CD8-positive, alpha-beta memory T cell (primary cell): ENCODE measurements around the gene PEX6. TPM values are rescaled to one million over a fixed set of nuclear protein-coding genes. Genes with fewer than 3 reads are reported as not detected.

ENCODE experiments used
- CTCF ChIA-PET: fragments of 350-600 bp; sonication (Branson Sonifier 250); formaldehyde crosslinking; loops from one replicate; lab custom pipeline; 2021; ENCODE audit warnings: antibody characterized with exemption; lab: Charles Lee
- POLR2A ChIA-PET: fragments of 350-600 bp; sonication (Branson Sonifier 250); formaldehyde crosslinking; loops from one replicate; lab custom pipeline; 2021; ENCODE audit warnings: antibody characterized with exemption; lab: Charles Lee
- DNase-seq, 5 donors: peaks; one replicate each; pipeline versions ENCODE4 v3.0.0 to v3.0.0-alpha.2; 2020 to 2022; ENCODE audit warnings: mixed read lengths in 1 of 5
- H3K27ac ChIP-seq: one replicate; pipeline ENCODE4 v1.7.0; 2013; ENCODE audit warnings: low read depth, mild to moderate bottlenecking, low read length, moderate library complexity
- H3K27me3 ChIP-seq: 2 replicates; pipeline ENCODE4 v1.7.0; 2013; ENCODE audit warnings: low read length, mild to moderate bottlenecking; ENCODE audit not compliant: insufficient read depth, poor library complexity, severe bottlenecking
- H3K36me3 ChIP-seq: 2 replicates; pipeline ENCODE4 v1.7.0; 2013; ENCODE audit warnings: mild to moderate bottlenecking, low read length, moderate library complexity; ENCODE audit not compliant: insufficient read depth
- H3K4me1 ChIP-seq: 2 replicates; pipeline ENCODE4 v1.7.0; 2013; ENCODE audit warnings: mild to moderate bottlenecking, low read length, moderate library complexity; ENCODE audit not compliant: insufficient read depth
- H3K4me3 ChIP-seq: 2 replicates; pipeline ENCODE4 v1.7.0; 2013; ENCODE audit warnings: mild to moderate bottlenecking, low read length
- H3K9me3 ChIP-seq: 2 replicates; pipeline ENCODE4 v1.7.0; 2013; ENCODE audit warnings: mild to moderate bottlenecking, low read length
- H3K27ac Mint-ChIP-seq, 8 donors: one replicate each; pipeline ENCODE4 v1.8.0; 2020 to 2021; ENCODE audit warnings: mixed read lengths in 8 of 8, mild to moderate bottlenecking in 6 of 8, inconsistent platforms in 3 of 8, moderate library complexity in 3 of 8
- H3K27me3 Mint-ChIP-seq, 2 donors: one replicate each; pipeline ENCODE4 v1.8.0; 2020 to 2021; ENCODE audit warnings: mixed read lengths in 2 of 2, mild to moderate bottlenecking in 1 of 2, moderate library complexity in 1 of 2
- H3K36me3 Mint-ChIP-seq, 3 donors: one replicate each; pipeline ENCODE4 v1.8.0; 2020 to 2021; ENCODE audit warnings: mixed read lengths in 3 of 3, inconsistent platforms in 1 of 3, mild to moderate bottlenecking in 1 of 3
- H3K4me1 Mint-ChIP-seq, 3 donors: one replicate each; pipeline ENCODE4 v1.8.0; 2020 to 2021; ENCODE audit warnings: mixed read lengths in 3 of 3, inconsistent platforms in 1 of 3, mild to moderate bottlenecking in 1 of 3
- H3K4me3 Mint-ChIP-seq, 7 donors: one replicate each; pipeline ENCODE4 v1.8.0; 2020 to 2021; ENCODE audit warnings: mixed read lengths in 7 of 7, mild to moderate bottlenecking in 6 of 7, moderate library complexity in 4 of 7, inconsistent platforms in 2 of 7
- H3K9me3 Mint-ChIP-seq, 5 donors: one replicate each; pipeline ENCODE4 v1.8.0; 2020 to 2022; ENCODE audit warnings: mixed read lengths in 5 of 5, mild to moderate bottlenecking in 3 of 5, moderate library complexity in 2 of 5, inconsistent platforms in 1 of 5
- polyA plus RNA-seq: library from polyadenylated mRNA; unstranded; fragments of 300-500 nt; fragmentation: Illumina TruSeq; gene quantifications from one replicate; pipeline ENCODE4 v1.2.3, GENCODE V29; 2021
- total RNA-seq, 2 experiments: library from RNA; stranded (reverse); gene quantifications; one replicate each; pipeline ENCODE4 v1.2.3, GENCODE V29; 2021

PEX6 gene
- total and polyA plus RNA-seq, 3 experiments from 2014 or later: 14.6 to 20.6 (median 19.2) TPM

- H3K36me3 ChIP-seq: peaks cover 3% of the 10 kb centered on the region
- no peaks in the 10 kb centered on the region for H3K9me3 ChIP-seq
- POLR2A ChIA-PET: no interaction called here
- H3K4me3 ChIP-seq: no peak overlapping the region
- peaks cover 0 to 23% (median 2%) of the 10 kb centered on the region in 3 donors for H3K36me3 Mint-ChIP-seq
- CTCF ChIA-PET: interaction anchor here (1.2 to 1.9 kb wide), 2 partner anchors 17 to 147 kb away, joined by 3 to 5 read pairs; partner anchors contain the start of gene PEX6
- peaks cover 10 to 22% (median 12%) of the 10 kb centered on the region in 3 donors for H3K4me1 Mint-ChIP-seq
- no peaks in the 10 kb centered on the region for H3K27me3 ChIP-seq
- H3K27ac ChIP-seq: no peak overlapping the region
- no peaks in the 10 kb centered on the region for H3K27me3 Mint-ChIP-seq
- no peaks in the 10 kb centered on the region for H3K9me3 Mint-ChIP-seq
- H3K4me3 Mint-ChIP-seq: no peak overlapping the region
- peak overlapping the region in 4 of 8 donors; percentile 1 to 45 (median 38) for H3K27ac Mint-ChIP-seq
- no peaks in the 10 kb centered on the region for H3K4me1 ChIP-seq
- no peak for DNase-seq
These were observed 17.5 kb upstream of the PEX6 start for GRCh38 chr6:42996513-42996912.

GRCh38 chr6:42993445-42993844, 14.5 kb upstream of the PEX6 start:
- DNase-seq: no peak
- Histone ChIP-seq H3K4me3 (no peak overlapping the region), H3K27me3 (no peaks in the 10 kb centered on the region), H3K9me3 (no peaks in the 10 kb centered on the region), H3K4me1 (no peaks in the 10 kb centered on the region), H3K36me3 (peaks cover 10% of the 10 kb centered on the region), H3K27ac (no peak overlapping the region)
- H3K4me1 Mint-ChIP-seq: peaks cover 19 to 42% (median 19%) of the 10 kb centered on the region in 3 donors
- H3K36me3 Mint-ChIP-seq: peaks cover 0 to 45% (median 2%) of the 10 kb centered on the region in 3 donors
- H3K27ac Mint-ChIP-seq: peak overlapping the region in 3 of 8 donors; percentile 2 to 71 (median 56)
- ChIA-PET POLR2A (no interaction called here), CTCF (no interaction called here)
- no peaks in the 10 kb centered on the region for H3K9me3 Mint-ChIP-seq
- no peak overlapping the region for H3K4me3 Mint-ChIP-seq
- H3K27me3 Mint-ChIP-seq: peaks cover 0 to 1% of the 10 kb centered on the region in 2 donors

GRCh38 chr6:42989923-42990322, 10.9 kb upstream of the PEX6 start:
- Mint-ChIP-seq H3K9me3 (no peaks in the 10 kb centered on the region), H3K36me3 (peaks cover 0 to 55% (median 2%) of the 10 kb centered on the region in 3 donors), H3K27me3 (peaks cover 0 to 2% of the 10 kb centered on the region in 2 donors), H3K4me1 (peaks cover 47 to 69% (median 49%) of the 10 kb centered on the region in 3 donors), H3K4me3 (no peak overlapping the region), H3K27ac (peak overlapping the region in 1 of 8 donors; percentile 34)
- H3K27ac ChIP-seq: no peak overlapping the region
- H3K4me1 ChIP-seq: peaks cover 31% of the 10 kb centered on the region
- no peaks in the 10 kb centered on the region for H3K27me3 ChIP-seq
- H3K9me3 ChIP-seq: no peaks in the 10 kb centered on the region
- H3K36me3 ChIP-seq: peaks cover 15% of the 10 kb centered on the region
- ChIA-PET CTCF (no interaction called here), POLR2A (no interaction called here)
- DNase-seq: no peak
- no peak overlapping the region for H3K4me3 ChIP-seq

GRCh38 chr6:42988486-42989020, 9.6 kb upstream of the PEX6 start:
- H3K9me3 Mint-ChIP-seq: no peaks in the 10 kb centered on the region
- POLR2A ChIA-PET: interaction anchor here (0.7 kb wide), 1 partner anchor 15 kb away, joined by 3 read pairs; no protein-coding TSS in a partner anchor
- DNase-seq: no peak
- Histone ChIP-seq H3K36me3 (peaks cover 15% of the 10 kb centered on the region), H3K9me3 (no peaks in the 10 kb centered on the region), H3K27me3 (no peaks in the 10 kb centered on the region), H3K27ac (no peak overlapping the region), H3K4me3 (no peak overlapping the region), H3K4me1 (peaks cover 36% of the 10 kb centered on the region)
- H3K27me3 Mint-ChIP-seq: peaks cover 0 to 2% of the 10 kb centered on the region in 2 donors
- H3K27ac Mint-ChIP-seq: peak overlapping the region in 5 of 8 donors; percentile 12 to 96 (median 63)
- peaks cover 51 to 74% (median 55%) of the 10 kb centered on the region in 3 donors for H3K4me1 Mint-ChIP-seq
- H3K36me3 Mint-ChIP-seq: peaks cover 0 to 51% (median 2%) of the 10 kb centered on the region in 3 donors
- CTCF ChIA-PET: interaction anchor here (1.1 kb wide), 1 partner anchor 22 kb away, joined by 3 read pairs; no protein-coding TSS in a partner anchor
- peak overlapping the region in 2 of 7 donors; percentile 13 to 34 for H3K4me3 Mint-ChIP-seq

- Mint-ChIP-seq H3K36me3 (peaks cover 0 to 49% (median 0%) of the 10 kb centered on the region in 3 donors), H3K27me3 (peaks cover 0 to 2% of the 10 kb centered on the region in 2 donors)
- CTCF ChIA-PET: interaction anchor here (0.7 to 1.1 kb wide), 2 partner anchors 9 to 22 kb away, joined by 3 to 4 read pairs; partner anchors contain the start of gene PEX6
These were observed 8.8 kb upstream of the PEX6 start for GRCh38 chr6:42987533-42988451.

GRCh38 chr6:42984924-42985475, 6.0 kb upstream of the PEX6 start:
- peaks cover 8% of the 10 kb centered on the region for H3K36me3 ChIP-seq
- Mint-ChIP-seq H3K4me3 (peak overlapping the region; percentile 82 to 96 (median 93)), H3K9me3 (no peaks in the 10 kb centered on the region), H3K27me3 (peaks cover 0 to 2% of the 10 kb centered on the region in 2 donors), H3K36me3 (peaks cover 0 to 32% (median 0%) of the 10 kb centered on the region in 3 donors), H3K4me1 (peaks cover 52 to 73% (median 55%) of the 10 kb centered on the region in 3 donors), H3K27ac (peak overlapping the region; percentile 20 to 95 (median 86))
- H3K27me3 ChIP-seq: no peaks in the 10 kb centered on the region
- POLR2A ChIA-PET: interaction anchor here (1.3 to 2.1 kb wide), 6 partner anchors 14 to 239 kb away, joined by 3 to 45 read pairs (median 8); partner anchors contain the start of genes CNPY3, KLC4, KLHDC3 and MEA1
- no peaks in the 10 kb centered on the region for H3K9me3 ChIP-seq
- H3K4me3 ChIP-seq: peak overlapping the region; percentile 61
- H3K4me1 ChIP-seq: peaks cover 45% of the 10 kb centered on the region
- CTCF ChIA-PET: interaction anchor here (1.4 to 1.9 kb wide), 4 partner anchors 24 to 271 kb away, joined by 3 to 17 read pairs (median 8); partner anchors contain the start of gene CNPY3
- DNase-seq: peak in 1 of 5 donors; percentile 14
- peak overlapping the region; percentile 79 for H3K27ac ChIP-seq

More at GRCh38 chr6:42987533-42988451, 8.8 kb upstream of the PEX6 start:
- Mint-ChIP-seq H3K4me3 (peak overlapping the region in 4 of 7 donors; percentile 15 to 96 (median 45)), H3K9me3 (no peaks in the 10 kb centered on the region), H3K4me1 (peaks cover 49 to 72% (median 52%) of the 10 kb centered on the region in 3 donors), H3K27ac (peak overlapping the region in 5 of 8 donors; percentile 19 to 79 (median 43))
- no peak for DNase-seq
- POLR2A ChIA-PET: interaction anchor here (0.7 kb wide), 1 partner anchor 15 kb away, joined by 3 read pairs; no protein-coding TSS in a partner anchor
- no peak overlapping the region for H3K4me3 ChIP-seq
- no peak overlapping the region for H3K27ac ChIP-seq
- peaks cover 15% of the 10 kb centered on the region for H3K36me3 ChIP-seq
- H3K9me3 ChIP-seq: no peaks in the 10 kb centered on the region
- no peaks in the 10 kb centered on the region for H3K27me3 ChIP-seq
- H3K4me1 ChIP-seq: peaks cover 38% of the 10 kb centered on the region
